GM21619 (cell line): ENCODE measurements around the gene PURB.
"Not testable (repeated sequence)": the region's sequence is repeated elsewhere in the genome, so short reads cannot be mapped to it uniquely, and the experiment has no call there.

Experiments
- ATAC-seq: cut with Tn5 transposase; IDR thresholded peaks from one replicate; pipeline ENCODE4 v1.9.1; 2021; ENCODE audit not compliant: unreplicated experiment

The PURB gene

GRCh38 chr7:44854644-44855364, 30.5 kb downstream of the PURB start:
- no peak for ATAC-seq

GRCh38 chr7:44853391-44853790, 31.9 kb downstream of the PURB start:
- no peak for ATAC-seq

GRCh38 chr7:44852590-44852989, 32.7 kb downstream of the PURB start:
- ATAC-seq = no peak

DNA sequence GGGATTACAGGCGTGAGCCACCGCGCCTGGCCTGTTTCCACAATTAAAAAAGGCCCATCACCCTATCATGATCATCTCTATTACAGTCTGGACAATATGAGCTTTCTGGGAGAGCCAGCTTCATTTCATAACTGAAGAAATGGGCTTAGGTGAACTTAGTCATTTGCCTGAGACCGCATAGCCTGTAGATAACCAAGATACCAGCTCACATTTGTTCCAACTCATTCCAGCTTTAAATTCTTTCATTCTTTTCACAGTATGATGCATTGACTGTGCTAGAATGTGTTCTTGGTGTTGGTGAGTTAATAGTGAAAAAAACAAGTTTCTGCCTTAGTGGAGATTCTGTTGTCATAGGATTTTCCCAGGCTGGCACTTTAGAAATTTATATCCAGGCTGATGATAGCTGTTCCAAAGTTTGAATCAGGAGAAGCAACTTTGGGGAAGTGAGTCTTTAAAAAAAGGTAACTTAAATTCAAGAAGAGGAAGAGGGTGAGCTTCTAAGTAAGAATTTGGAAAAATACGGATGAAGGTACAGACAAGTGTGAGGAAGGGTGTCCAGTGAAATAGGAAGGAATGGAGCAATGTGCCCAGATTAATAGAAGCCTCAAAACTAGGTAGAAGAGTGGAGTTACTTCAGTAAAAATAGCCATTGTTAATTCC, 35.3 kb downstream of the PURB start:
- ATAC-seq = no peak

GRCh38 chr7:44849259-44849884, 36.0 kb downstream of the PURB start:
- ATAC-seq = no peak

DNA sequence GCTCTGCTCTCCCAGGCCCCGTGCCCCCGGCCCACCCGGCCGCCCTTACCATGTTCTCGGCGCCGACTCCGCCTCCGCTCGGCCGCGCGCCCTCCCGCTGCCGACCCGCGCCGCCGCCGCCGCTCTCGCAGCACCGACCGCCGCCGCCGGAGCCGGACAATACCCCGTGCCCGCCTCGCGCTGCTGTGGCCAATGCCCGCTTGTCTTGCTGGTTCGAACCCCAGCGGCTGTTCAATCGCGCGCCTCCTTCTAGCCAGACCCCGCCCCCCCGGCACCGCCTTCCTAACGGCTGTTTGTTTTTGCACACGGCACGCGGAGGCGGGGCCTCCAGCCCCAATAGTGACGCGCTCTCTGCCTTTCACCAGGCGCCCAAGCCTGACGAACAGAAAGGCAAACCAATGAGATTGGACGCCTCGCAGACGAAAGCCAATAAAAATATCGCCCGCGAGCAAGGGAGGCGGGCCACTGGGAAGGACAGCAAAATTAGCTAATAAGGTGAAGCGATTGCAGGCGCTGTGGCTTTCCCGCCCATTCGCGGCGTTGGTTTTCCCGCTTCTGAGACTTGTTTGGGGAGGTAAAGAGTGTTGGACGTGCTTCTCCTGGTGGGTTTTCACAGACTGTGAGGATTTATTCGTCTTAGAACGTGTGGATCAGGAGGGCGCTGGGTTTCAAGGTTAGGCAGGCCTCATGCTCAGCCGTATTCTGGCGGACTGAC, 37.3 kb downstream of the PURB start, which contains the start of gene H2AZ2:
H2AZ2 (minus strand) TSS at position 168 of the 715 bp plus-strand sequence; CDS start at position 52, 116 bp downstream.
- ATAC-seq = peak; percentile 78

- ATAC-seq = peak; percentile 63
Measured at GRCh38 chr7:44847509-44847919, 37.8 kb downstream of the PURB start.

GRCh38 chr7:44846816-44847508, 38.4 kb downstream of the PURB start:
- peak; percentile 6 for ATAC-seq

- not testable (repeated sequence) for ATAC-seq
Measured at GRCh38 chr7:44846390-44846789, 38.9 kb downstream of the PURB start.

GRCh38 chr7:44845451-44845850, 39.9 kb downstream of the PURB start:
- ATAC-seq = no peak

DNA sequence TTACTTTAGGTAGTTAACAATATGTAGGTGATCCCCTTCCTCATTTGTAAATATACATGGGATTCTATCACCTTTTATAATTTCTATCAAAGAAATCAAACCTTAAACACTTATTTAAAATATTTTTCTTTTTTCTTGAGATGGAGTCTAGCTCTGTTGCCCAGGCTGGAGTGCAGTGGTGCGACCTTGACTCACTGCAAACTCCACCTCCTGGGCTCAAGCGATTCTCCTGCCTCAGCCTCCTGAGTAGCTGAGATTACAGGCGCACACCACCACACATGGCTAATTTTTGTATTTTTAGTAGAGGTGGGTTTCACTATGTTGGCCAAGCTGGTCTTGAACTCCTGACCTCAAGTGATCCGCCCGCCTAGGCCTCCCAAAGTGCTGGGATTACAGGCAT, 41.9 kb downstream of the PURB start:
- ATAC-seq = not testable (repeated sequence)

DNA sequence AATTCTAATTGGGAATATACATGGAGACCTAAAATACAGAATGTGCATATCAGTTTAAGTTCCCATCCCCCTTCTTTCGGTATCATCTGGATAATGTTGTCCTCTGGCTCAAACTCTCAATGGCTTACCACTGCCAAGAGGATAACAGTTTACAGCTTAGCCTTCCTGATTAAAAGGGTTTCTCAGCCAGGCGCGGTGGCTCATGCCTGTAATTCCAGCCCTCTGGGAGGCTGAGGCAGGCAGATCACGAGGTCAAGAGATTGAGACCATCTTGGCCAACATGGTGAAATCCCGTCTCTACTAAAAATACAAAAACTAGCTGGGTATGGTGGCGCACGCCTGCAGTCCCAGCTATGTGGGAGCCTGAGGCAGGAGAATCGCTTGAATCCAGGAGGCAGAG, 42.7 kb downstream of the PURB start:
- not testable (repeated sequence) for ATAC-seq

DNA sequence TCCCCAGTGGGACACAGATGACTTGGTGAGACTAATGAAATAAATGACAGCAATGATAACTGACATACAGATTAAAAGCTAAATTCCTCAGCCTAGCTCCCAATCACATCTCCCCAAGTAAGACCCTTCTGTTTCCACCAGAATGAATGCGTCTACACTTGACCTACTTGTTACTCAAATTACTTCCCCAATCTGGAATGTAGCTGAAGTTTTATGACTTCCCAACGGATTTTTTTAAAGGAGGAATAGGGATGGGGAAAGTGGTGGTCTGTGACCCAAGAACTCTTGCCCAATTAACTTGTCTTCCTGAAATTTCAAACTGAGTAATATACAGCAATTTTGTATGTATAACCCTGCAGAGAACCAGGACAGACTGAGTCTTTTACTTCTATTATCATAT, 46.6 kb downstream of the PURB start:
- no peak for ATAC-seq

DNA sequence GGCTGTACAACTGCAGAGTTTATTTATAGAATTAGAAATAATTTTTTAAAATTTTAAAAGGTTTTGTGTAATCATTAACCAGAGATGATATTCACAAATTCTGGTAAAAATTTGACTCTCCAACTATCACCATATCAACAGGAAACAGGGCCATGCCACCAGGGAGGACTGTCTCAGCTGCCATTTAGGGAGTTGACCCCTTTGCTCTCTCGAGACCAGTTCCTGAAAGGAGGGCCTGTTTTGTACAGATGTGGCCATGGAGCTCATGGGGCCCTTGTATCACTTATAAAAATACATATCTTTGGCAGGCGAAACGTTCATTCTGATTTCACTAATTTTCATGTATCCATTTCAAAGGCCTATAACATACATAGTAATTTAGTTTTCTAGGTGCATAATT, 57.8 kb downstream of the PURB start:
- no peak for ATAC-seq
